PC-9 (cell line): Measurements from ENCODE around the gene TRIP10.

Experiments used
- EZH2 ChIP-seq: fragments of 200-600 bp; sonication (generic); IDR thresholded peaks from 2 replicates; pipeline ENCODE4 v1.8.0; 2017; ENCODE audit warnings: antibody characterized with exemption, low read depth
- TF ChIP-seq, protein P1 (sequence below): fragments of 200-600 bp; sonication (generic); conservative IDR thresholded peaks from 2 replicates; pipeline ENCODE4 v1.6.1; 2017; ENCODE audit warnings: mixed run types, antibody characterized with exemption, mild to moderate bottlenecking, moderate library complexity

- TF ChIP-seq, protein P1, sequence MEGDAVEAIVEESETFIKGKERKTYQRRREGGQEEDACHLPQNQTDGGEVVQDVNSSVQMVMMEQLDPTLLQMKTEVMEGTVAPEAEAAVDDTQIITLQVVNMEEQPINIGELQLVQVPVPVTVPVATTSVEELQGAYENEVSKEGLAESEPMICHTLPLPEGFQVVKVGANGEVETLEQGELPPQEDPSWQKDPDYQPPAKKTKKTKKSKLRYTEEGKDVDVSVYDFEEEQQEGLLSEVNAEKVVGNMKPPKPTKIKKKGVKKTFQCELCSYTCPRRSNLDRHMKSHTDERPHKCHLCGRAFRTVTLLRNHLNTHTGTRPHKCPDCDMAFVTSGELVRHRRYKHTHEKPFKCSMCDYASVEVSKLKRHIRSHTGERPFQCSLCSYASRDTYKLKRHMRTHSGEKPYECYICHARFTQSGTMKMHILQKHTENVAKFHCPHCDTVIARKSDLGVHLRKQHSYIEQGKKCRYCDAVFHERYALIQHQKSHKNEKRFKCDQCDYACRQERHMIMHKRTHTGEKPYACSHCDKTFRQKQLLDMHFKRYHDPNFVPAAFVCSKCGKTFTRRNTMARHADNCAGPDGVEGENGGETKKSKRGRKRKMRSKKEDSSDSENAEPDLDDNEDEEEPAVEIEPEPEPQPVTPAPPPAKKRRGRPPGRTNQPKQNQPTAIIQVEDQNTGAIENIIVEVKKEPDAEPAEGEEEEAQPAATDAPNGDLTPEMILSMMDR, result no peak
- no peak for TF ChIP-seq EZH2
Observed at GRCh38 chr19:6768236-6768785, 28.8 kb downstream of the TRIP10 start.
